PFSK-1 (cell line): ENCODE measurements around the gene NUTM2F.

Experiments
- FOXP2 ChIP-seq: optimal IDR thresholded peaks from 2 replicates; pipeline ENCODE3; 2011; ENCODE audit warnings: borderline replicate concordance, control low read depth, inconsistent platforms; ENCODE audit not compliant: insufficient read depth; ENCODE audit errors: extremely low read length, extremely low read depth
- POLR2AphosphoS5 ChIP-seq: IDR thresholded peaks from 2 replicates; pipeline ENCODE4 v1.6.1; 2012; ENCODE audit warnings: low read depth, mild to moderate bottlenecking, control low read depth, low read length, moderate library complexity
- SIN3A ChIP-seq: IDR thresholded peaks from 2 replicates; pipeline ENCODE4 v1.6.1; 2012; ENCODE audit warnings: mild to moderate bottlenecking, low read length, moderate library complexity, borderline replicate concordance; ENCODE audit not compliant: insufficient read depth
- TAF1 ChIP-seq: IDR thresholded peaks from 2 replicates; pipeline ENCODE4 v1.6.1; 2012; ENCODE audit warnings: low read length, control low read depth, borderline replicate concordance; ENCODE audit not compliant: insufficient read depth
- TF ChIP-seq, protein P1 (sequence below), 2 experiments: IDR thresholded peaks; 2 replicates each; pipeline versions ENCODE4 v1.6.1 to v1.8.0; 2011 to 2012; ENCODE audit warnings: low read depth in 2 of 2, low read length in 2 of 2, control low read depth in 1 of 2, inconsistent platforms in 1 of 2, mild to moderate bottlenecking in 1 of 2, moderate library complexity in 1 of 2; ENCODE audit not compliant: insufficient read depth in 1 of 2

Gene NUTM2F

DNA sequence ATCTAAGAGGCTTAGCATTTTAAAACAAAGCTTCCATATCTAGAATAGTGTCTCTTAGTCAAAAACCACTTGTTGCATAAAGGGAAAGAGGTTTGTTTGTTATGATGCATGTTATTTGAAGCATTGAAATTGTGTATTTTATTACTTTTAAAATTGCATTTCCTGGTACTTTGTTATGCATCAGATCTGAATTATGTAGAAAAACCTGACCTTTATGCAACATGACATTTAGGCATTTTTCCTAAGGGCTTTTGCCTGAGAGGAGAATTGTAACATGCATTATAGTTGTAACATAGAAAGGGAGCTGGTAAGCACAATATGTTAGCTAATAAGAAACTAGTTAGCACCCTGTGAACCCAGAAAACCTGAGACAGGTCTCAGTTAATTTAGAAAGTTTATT is 47.3 kb downstream of the NUTM2F start:
- TF ChIP-seq POLR2AphosphoS5 = no peak
- TF ChIP-seq TAF1 = no peak
- no peak for TF ChIP-seq SIN3A
- TF ChIP-seq, protein P1, sequence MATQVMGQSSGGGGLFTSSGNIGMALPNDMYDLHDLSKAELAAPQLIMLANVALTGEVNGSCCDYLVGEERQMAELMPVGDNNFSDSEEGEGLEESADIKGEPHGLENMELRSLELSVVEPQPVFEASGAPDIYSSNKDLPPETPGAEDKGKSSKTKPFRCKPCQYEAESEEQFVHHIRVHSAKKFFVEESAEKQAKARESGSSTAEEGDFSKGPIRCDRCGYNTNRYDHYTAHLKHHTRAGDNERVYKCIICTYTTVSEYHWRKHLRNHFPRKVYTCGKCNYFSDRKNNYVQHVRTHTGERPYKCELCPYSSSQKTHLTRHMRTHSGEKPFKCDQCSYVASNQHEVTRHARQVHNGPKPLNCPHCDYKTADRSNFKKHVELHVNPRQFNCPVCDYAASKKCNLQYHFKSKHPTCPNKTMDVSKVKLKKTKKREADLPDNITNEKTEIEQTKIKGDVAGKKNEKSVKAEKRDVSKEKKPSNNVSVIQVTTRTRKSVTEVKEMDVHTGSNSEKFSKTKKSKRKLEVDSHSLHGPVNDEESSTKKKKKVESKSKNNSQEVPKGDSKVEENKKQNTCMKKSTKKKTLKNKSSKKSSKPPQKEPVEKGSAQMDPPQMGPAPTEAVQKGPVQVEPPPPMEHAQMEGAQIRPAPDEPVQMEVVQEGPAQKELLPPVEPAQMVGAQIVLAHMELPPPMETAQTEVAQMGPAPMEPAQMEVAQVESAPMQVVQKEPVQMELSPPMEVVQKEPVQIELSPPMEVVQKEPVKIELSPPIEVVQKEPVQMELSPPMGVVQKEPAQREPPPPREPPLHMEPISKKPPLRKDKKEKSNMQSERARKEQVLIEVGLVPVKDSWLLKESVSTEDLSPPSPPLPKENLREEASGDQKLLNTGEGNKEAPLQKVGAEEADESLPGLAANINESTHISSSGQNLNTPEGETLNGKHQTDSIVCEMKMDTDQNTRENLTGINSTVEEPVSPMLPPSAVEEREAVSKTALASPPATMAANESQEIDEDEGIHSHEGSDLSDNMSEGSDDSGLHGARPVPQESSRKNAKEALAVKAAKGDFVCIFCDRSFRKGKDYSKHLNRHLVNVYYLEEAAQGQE (IDR thresholded peaks at IDR 0.05; ENCODE audit: insufficient read depth in 1 of 2, low read depth in 2 of 2, low read length in 2 of 2) = no peak
- no peak for TF ChIP-seq FOXP2

- TF ChIP-seq, protein P1 (IDR thresholded peaks at IDR 0.05; ENCODE audit: insufficient read depth in 1 of 2, low read depth in 2 of 2, low read length in 2 of 2) = no peak
Observed at GRCh38 chr9:94280409-94280989, 47.9 kb downstream of the NUTM2F start.

DNA sequence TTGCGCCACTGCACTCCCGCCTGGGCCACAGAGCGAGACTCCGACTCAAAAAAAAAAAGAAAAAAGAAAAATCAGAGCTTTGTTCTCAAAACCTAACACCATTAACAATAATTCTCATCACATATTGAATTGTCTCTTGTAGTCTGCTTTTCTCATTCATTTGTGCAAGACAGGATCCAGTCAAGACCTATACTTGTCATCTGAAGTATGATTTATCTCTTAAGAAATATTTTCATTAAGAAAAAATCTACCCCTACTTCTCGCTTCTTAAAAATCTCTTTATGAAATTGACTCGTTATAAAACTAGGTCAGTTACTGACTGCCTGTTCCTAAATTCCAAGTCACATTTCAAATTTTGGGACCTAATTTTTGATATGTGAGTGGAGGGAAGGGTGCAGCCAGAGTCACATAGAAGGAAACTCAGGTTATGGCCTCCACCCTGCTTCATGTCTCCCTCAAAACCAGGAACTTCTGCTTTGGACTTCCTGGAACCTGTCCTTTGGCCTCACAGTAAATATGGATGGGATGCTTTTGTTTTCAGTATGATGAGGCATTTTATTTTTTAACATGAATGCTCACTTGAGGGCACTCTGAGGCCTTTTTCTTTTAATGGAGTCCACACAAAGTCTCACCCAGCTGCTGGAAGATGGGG is 50.4 kb downstream of the NUTM2F start:
- TF ChIP-seq, protein P1 (IDR thresholded peaks at IDR 0.05; ENCODE audit: insufficient read depth in 1 of 2, low read depth in 2 of 2, low read length in 2 of 2) = no peak
- TF ChIP-seq TAF1 = no peak
- TF ChIP-seq POLR2AphosphoS5 = no peak
- no peak for TF ChIP-seq SIN3A
- TF ChIP-seq FOXP2 = no peak

DNA sequence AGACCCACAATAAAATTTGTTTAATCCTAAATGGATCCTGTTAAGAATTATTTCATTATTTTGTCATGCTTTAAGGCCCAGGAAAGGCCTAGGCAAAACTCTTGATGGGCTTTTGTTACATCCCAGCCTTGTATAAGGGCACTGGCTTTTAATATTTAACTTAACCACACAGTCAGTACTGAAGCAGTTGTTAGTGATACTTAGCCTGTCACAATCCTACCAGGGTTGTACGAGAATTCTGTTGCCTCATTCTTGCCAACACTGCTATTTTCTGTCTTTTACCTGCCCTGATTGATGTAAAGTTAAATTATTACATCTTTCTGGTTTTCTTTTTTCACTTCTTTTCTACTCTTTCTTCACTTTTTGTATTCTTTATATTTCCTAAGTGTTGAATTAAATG is 58.4 kb downstream of the NUTM2F start:
- TF ChIP-seq POLR2AphosphoS5 (no peak), TAF1 (no peak), SIN3A (no peak), FOXP2 (no peak)
- TF ChIP-seq, protein P1 (IDR thresholded peaks at IDR 0.05; ENCODE audit: insufficient read depth in 1 of 2, low read depth in 2 of 2, low read length in 2 of 2) = no peak

DNA sequence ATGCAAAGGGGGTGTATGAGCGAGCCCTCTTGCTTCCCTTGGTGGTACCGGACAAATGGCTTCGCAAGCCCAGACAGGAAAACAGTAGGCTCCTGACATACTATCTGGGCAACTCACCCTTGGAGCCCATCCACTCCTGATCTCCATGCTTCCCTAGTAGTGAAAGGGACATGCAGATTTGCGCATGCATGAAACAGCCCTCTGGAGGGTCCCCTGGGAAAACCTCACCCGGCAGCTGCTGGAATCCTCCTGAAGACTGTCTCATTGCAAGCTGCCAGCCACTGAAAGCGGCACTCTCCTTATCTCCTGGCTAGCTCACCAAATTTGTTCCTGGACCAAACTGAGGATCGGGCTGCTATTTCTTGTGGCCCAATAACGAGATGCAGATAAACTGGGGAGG is 59.2 kb downstream of the NUTM2F start:
- TF ChIP-seq POLR2AphosphoS5 = no peak
- TF ChIP-seq FOXP2 = no peak
- TF ChIP-seq SIN3A = no peak
- TF ChIP-seq, protein P1 (IDR thresholded peaks at IDR 0.05; ENCODE audit: insufficient read depth in 1 of 2, low read depth in 2 of 2, low read length in 2 of 2) = no peak
- no peak for TF ChIP-seq TAF1
